GM21447 (cell line): ENCODE measurements around the gene AGPAT1.
"Not testable (repeated sequence)": the region's sequence is repeated elsewhere in the genome, so short reads cannot be mapped to it uniquely, and the experiment has no call there.

Experiments used
- ATAC-seq: cut with Tn5 transposase; IDR thresholded peaks from one replicate; pipeline ENCODE4 v1.9.1; 2021; ENCODE audit not compliant: unreplicated experiment

Gene AGPAT1

DNA sequence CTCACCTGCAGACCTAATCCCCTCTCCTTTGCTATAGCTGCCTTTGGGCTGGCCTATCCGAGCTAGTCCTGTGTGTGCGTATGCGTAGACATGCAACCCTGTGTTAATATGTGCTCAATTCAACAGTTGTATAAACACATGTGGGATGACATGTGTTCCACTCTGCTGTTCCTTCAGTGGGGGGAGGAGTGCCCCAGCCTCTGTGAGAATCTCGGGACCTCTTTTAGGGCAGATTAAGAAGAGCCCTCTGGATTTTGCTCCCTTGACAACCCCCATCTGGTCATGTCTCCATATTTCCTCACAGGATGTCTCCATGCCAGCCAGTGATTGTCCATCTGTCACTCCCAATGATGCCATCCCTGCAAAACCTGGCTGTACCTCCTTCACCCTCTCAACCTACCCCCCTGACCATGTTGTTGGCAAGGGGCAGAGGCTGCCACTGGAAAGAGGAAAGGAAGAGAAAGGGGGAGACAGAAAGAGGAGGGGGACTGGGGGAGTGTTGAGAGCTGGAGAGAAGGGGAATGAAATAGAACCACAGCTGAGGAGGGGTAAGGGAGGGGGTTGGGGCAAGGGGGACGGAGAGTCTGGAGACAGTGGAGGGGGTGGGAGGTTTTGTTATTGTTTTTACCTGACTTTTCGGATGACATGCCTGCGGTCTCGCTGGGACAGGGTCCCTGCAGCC lies 24.6 kb downstream of the AGPAT1 start:
- ATAC-seq: no peak

DNA sequence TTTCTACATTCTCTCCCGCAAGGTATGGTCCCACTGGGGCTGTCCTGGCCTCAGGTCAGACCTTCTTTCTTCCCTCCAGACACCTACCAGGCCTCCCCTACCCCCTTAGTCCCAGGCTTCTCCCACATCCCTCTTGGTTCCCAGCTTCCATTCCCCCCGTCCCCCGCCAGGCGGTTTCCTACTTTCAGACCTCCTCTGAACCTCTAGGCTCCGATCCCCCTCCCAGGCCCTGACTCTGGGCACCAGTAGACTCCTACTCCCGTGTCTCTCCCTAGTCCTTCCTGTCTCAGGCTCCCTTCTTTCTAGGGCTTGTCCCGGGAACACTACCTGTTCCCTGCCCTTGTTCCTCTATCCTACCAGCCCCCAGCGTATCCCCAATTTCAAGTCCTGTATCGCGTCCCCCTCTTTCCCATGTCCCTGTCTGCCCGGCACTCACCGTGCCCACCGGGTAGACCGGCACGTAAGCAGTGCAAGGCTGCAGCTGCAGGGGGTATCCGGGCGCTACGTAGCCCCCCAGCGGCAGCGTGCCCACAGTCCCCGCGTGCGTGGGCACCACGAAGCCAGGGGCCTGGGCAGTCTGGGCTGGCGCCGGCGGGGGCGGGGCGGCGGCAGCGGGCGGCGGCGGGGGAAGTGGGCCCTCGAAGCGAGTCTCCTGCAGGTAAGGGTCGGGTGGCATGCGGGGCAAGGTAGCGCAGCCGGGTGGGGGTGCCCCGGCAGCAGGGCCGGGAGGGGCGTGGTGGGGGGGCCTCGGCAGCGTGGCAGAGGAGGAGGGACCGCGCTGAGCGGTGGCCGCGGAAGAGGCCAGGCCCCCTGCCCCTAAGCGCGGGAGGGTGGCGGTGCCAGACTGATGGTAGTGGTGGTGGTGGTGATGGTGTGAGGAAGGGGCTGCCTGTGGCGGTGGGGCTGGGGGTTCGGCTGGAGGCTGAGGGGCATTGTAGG lies 25.7 kb downstream of the AGPAT1 start:
- no peak for ATAC-seq

DNA sequence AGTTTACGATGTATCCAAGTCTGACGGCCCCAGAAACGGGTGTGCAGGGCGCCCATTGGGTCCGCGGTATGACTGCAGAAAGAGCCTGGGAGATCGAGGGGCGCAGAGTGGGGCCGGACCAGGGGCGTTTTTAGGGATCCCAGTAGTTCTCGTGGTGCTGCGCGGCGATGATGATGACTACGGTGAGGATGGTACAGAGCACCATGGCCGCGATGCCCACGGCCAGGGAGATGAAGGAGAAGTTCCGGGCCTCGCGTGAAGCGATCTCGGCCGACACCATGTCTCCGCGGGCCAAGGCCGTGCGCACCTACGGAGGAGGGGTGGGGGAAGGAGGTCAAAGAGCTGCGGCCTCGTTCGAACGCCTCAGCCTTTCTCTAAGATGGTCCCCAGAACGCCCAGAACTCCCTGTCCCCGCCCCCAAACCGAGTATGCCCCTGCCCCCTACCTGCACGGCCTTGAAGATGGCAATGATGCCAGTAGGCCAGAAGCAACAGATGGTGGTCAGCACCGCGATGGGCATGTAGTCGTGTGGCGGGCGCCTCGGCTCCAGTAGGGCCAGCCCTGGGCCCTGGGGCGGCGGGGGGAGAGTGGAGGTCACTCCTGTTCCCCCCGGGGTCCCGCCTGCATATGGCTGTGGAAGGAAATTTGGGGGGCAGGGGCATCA lies 26.7 kb downstream of the AGPAT1 start:
- no peak for ATAC-seq

DNA sequence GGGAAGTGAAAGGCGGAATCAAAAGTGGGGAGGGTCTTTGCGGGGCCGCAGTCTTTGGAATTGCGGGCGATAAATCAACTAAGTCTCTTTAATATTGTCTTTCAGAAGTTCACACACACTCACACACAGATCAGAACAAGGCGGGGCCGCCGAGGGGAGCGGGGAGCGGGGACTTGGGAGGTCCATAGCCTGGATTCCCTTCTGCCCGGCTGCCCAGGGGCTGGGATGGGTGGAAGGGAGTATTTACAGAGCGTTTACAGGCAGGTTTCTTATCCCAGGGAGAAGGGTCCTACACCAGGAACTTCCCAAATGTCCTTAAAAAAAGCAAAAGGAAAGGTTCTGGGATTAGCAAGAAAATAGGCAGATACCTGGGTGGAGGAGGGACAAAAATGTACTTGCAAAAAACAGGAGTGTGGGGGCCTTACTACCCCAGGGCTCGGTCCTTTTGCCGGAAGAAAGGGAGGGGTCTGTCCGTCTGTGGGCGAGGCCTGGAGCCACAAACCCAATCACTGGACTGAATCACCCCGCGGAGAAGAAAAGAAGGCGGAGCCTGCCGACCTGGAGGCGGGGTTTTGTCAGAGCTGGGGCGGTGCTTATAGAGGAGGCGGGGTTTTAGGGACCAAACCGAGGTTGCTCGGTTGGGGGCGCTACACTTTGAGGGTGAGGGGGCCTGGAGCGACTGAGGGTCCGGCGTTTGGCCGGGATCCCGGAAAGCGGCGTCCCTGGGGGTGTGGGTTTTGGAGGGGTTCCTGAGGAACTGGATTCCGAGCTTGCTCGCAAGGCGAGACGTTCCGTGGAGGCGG lies 27.4 kb downstream of the AGPAT1 start:
- no peak for ATAC-seq

- ATAC-seq: no peak
Measured at GRCh38 chr6:32147401-32148132, 28.3 kb downstream of the AGPAT1 start.

DNA sequence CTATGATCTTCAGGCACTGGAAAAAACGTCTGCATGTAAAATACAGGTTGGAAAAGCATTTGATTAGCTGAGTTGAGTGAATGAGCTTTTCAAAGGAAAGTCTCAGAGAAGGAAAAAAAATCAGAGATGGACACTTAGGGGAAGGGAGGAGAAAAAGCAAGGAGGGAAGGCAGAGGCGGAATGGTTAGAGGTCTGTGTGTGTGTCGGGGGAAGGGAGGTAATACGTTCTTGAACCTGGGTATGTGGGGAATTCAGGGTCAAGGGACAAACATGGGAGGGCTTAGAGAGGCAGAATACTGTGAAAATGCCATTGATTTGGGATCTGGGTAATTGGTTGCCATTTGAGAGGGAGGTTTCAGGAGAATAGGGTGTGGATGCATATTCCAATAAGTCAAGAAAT lies 29.2 kb downstream of the AGPAT1 start:
- no peak for ATAC-seq

DNA sequence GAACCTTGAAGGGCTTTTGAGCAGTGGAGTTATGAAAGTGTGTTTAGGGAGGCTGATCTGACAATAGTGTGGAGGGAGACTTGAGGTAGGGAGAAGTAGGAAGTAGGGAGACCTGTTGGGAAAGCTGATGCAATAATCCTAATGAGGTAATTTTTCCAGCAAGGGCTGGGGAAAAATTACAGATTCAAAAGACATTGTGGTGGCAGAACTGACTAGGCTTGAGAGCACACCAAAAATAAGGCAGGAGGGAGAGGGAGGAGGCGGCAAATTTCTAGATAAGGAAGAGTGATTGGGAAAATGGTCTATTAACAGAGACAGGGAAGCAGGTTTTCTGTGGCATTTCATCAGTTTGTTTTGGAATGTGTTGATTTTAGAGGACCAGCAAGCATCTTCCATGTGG lies 29.6 kb downstream of the AGPAT1 start:
- no peak for ATAC-seq

GRCh38 chr6:32144238-32144637 lies 31.6 kb downstream of the AGPAT1 start:
- not testable (repeated sequence) for ATAC-seq

- ATAC-seq: no peak
Measured at GRCh38 chr6:32140420-32141046, 35.4 kb downstream of the AGPAT1 start.

DNA sequence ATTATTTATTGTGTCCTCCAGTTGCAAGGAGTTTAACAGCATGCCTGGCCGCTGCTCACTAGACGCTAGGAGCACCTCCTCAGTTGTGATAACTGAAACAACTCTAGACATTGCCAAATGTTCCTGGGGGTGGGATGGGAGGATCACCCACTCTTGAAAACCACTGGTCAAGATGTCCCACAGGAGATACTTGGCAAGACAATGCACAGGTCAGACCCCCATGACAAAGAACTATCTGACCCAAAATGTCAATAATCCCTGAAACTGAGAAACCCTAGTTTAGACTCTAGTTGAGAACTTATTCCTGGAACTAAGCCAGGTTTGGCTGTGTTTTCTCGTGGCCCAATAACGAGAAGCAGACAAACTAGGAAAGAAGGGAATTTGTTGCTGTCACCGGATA lies 36.3 kb downstream of the AGPAT1 start:
- ATAC-seq: no peak

GRCh38 chr6:32137454-32137853 lies 38.4 kb downstream of the AGPAT1 start:
- ATAC-seq: no peak

- no peak for ATAC-seq
Measured at GRCh38 chr6:32133786-32134185, 42.1 kb downstream of the AGPAT1 start.

DNA sequence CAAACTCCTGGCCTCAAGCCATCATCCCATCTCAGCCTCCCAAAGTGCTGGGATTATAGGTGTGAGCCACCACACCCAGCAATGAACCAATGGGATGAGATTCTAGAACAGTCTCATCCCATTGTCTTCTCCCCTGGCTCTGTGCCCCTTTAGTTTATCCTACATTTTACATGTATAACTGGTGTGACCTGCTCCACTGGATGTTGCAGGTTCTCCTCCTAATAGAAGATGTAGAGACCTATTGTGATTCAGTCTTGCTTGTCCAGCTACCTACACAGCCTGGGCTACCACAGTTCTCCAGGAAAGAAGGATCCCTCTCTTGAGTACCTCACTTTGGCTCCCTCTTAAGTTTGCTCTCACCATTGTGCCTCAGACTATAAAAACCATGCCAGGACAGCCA lies 43.8 kb downstream of the AGPAT1 start:
- no peak for ATAC-seq

- ATAC-seq: no peak
Measured at GRCh38 chr6:32131439-32131948, 44.4 kb downstream of the AGPAT1 start.

- peak; percentile 12 for ATAC-seq
Measured at GRCh38 chr6:32129297-32130088, 46.4 kb downstream of the AGPAT1 start.

GRCh38 chr6:32128751-32129296 lies 47.1 kb downstream of the AGPAT1 start:
- ATAC-seq: no peak

GRCh38 chr6:32127717-32128592 lies 47.9 kb downstream of the AGPAT1 start, which contains the start of gene ATF6B:
TSS of gene ATF6B (minus strand) at chr6:32128246. CDS start at chr6:32128207, 39 bp downstream.
- ATAC-seq: peak; percentile 89

GRCh38 chr6:32127409-32127716 lies 48.5 kb downstream of the AGPAT1 start:
- no peak for ATAC-seq
